Activated CD8-positive, alpha-beta memory T cell treated with anti-CD3 and anti-CD28 coated beads, Interleukin-2, amount 50 U/mL, for 1 hour (primary cell): ENCODE results near the gene IRF2BP2.
"Not testable (repeated sequence)": the region's sequence is repeated elsewhere in the genome, so short reads cannot be mapped to it uniquely, and the experiment has no call there.

ENCODE experiments used
- DNase-seq: peaks from one replicate; pipeline ENCODE4 v3.0.0-alpha.2; 2020; ENCODE audit errors: extremely low read depth

Gene IRF2BP2

DNA sequence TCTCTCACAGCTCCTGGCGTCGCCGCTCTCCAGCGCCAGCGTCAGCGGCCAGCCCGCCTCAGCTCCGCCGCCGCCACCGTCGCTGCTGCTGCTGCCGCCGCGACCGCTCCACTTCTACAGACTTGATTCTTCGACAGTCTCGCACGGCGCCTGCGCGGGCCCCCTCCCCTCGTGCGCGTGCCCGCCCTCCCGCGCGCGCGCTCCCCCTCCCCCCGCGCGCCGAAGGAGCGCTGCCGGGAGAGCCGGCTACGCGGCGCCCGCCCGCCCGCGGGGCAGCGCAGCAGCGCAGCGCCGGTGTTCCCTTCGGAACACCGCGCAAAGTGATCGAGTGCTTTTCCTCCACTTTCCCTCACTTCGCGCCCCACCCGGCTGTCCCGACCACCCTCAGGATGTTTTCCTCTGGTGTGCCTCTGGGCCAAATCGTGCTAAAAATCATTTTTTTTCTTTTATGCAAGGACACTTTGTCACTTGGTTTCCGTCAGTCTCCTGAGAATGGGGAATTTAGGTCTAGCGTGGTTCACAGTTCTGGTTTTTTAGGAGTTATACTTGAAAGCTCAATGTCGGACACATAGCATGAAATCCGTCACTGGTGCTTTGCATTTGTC lies at the start of gene IRF2BP2:
IRF2BP2 (minus strand) TSS at position 118 of the 605 bp plus-strand sequence. CDS start 684 bp downstream, outside the sequence.
- no peak for DNase-seq

DNA sequence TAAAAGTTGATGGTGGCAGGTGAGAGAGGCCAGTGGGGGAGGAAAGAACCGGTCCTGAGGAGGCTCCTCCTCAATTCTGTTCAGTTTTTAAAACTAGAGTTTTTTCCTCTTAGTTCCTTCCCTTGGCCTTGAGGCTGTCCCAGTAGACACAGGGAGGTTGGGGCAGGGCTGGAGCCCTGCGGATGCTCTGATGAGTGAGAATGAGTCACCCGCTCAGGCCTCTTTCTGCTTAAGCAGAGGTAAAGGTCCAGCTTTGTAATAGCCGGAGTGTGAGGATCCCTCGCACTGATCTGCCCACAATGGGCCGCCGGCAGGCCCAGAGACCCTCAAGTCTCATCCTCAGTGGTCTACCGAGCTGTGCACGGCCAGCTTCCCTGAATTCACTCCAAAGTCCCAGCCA lies 49.6 kb upstream of the IRF2BP2 start:
- no peak for DNase-seq

DNA sequence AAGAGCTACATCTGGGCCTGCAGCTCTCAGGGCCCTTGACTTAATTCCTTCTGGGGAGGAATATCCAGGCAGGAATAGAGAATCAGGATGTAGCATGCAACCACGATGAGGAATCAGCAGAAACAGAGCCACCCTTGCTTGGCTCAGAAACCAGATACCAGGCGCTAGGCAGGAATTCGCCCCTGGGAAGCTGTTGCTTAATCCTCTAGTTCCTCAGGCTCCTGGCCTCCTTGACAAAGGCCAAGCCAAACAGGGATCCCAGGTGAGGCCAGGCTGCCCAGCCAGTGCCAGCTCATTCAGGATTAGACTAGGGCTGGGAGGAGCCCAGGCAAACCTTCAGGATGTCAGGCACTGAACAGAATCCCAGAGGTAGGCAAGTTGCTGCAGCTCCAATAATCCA lies 48.2 kb upstream of the IRF2BP2 start:
- DNase-seq = no peak

DNA sequence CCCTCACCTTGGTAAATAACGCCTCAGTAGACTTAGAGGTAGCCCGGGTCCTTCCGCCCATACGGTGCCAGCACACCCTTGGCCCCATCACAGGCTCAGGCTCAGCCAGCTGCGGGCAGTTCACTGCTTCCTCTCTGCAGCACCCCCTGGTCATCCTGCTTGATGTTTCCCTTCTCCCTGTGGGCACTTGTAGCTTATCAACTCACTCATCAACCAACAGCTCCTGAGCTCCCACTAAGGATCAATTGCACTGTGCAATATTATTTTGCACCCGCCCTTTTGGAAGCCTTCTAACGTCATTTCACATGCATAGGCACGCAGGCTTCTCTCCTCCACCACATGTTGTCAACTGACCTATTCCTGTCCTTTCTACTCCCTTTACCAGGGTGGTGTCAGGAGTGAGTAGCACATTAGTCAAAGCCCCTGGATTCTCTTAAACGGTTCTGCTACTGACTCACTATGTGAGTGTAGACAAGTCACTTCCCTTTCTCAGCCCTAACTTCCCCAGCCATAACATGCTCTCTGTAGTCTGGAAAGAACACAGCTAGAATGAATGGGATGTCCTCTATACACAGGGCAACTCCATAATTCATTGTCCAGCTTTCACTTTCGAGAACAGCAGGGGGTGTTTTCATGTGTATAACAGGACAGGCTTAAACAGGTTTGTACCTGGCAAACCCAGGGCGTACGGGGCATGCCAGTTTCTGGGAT lies 47.1 kb upstream of the IRF2BP2 start:
- no peak for DNase-seq

DNA sequence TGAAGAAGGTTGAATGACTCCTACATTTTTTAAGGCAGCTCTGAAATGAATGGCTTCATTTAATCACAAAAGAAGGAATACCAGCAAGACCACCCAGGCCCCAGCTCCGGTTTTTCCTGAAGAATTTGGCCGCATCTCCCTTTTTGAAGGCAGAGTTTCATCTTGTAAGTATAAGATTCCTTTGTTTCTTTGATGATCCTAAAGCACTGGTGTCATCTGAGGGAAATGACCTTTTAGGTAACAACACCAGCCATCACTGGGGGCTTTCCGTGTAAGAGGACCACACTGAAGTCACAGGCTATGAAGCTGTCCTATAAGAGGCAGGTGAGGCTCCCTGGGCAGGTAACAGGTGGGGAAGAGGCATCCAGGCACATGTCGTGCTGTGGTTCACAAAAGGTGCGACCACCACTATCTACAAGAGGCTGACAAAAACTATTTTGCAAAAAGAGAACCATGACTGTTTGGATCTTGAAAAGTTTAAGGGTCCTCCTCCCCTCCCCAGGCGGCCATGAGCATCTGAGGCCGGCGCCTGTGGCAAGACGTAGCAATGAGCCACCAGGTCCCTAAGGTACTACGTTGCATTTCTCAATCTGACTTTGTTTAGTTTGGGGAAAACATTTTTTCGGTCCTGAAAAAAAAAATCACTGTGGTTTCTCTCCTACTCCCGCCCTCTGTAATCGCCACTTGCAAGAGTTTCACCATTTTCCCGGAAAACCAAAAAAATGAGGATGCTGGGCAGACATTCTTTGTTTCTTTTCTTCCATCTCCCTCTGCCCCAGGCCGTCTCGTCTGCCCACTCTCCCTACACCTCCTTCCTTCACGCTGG lies 46.3 kb upstream of the IRF2BP2 start:
- no peak for DNase-seq

DNA sequence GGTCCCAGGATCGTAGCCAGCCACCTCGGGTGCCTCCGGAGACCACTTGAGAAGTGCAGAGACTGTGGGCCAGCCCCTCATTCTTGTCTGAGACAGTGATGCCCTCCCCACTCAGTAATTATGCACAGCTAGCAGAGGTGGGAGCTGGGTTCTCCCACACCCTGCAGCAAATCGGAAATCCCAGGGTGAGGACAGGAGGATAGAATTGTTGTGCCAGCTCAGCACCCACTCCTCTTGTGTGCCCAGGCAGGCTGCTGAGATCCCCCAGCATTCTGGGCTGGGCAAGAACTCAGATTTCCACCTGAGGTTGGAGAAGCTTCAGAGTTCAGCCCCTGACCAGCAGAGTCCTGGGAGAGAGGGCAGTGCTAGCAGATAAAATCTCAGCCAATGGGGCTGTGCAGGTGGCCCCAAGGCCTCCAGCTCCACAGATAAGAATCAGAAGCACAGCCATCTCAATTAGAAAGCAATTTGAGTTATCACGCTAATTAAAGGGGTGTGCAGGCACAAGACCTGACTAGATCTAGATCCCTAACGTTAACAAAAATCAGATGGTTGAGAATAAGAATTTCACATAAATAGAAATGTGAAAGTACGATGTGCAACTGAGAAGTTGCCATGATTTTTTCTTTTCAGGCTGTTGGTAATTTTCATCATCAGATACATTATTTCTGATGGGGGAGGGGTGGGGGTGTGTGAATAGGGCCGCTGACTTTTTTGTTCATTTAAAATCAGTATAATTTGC lies 45.5 kb upstream of the IRF2BP2 start:
- no peak for DNase-seq

DNA sequence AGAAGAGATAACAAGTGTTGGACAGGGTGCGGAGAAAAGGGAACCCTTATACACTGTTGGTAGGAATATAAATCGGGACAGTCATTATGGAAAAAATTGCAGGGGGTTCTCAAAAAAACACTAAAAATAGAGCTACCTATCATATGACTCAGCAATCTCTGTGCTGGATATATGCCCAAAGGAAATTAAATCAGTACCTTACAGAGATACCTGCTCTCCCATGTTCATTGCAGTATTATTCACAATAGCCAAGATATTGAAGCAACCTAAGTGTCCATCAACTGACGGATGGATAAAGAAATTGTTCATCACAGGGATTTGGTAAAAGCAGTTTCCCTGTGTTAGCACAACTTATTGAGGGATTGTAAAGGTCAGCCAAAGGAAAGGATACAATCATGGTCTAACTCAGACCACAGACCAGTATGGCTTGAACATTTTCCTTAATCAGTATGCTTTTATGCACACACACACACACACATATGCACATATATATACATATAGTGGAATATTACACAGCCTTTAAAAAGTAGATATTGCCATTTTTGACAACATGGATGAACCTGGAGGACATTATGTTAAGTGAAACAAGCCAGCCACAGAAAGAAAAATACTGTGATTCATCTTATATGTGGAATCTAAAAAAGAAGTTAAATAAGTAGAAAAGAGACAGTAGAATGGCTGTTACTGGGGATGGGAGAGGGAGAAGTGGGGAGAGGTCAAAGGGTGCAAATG lies 44.2 kb upstream of the IRF2BP2 start:
- no peak for DNase-seq

DNA sequence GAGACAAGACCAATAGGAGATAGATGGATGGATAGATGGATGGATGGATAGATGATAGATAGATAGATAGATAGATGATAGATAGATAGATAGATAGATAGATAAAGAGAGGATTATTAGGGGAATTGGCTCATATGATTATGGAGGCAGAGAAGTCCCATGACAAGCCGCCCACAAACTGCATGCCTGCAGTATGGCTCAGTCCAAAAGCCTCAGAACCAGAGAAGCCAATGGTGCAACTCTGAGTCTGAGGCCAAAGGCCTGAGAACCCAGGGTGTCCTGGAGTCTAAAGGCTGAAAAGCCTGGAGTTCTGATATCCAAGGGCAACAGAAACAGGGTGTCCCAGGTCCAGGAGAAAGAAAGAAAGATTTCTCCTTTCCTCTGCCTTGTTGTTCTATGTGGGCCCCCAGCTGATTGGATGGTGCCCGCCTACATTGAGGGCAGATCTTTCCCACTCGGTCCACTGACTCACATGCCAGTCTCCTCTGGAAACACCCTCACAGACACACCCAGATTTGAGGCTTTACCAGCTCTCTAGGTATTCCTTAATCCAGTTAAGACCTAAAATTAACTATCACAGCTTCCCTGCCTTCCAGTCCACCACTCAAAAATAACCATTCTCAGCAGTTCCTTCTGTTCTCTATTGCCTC lies 39.6 kb upstream of the IRF2BP2 start:
- DNase-seq = no peak

DNA sequence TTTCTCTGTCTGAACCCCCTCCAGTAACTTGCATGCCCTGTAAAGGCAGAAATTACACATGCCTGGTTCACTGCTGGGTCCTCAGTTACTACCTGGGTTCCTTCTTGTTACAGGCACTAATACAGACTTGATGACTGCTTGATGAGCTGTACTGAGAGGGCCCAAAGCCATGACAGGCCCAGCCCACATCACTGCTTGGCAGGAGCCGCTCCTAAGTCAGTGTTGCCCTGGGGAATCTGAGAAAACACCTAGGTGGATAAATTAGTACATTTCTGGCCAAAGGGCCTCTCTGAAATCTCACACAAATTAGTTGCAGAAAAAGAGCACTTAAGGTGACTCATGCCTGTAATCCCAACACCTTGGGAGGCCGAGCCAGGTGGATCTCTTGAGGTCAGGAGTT lies 37.8 kb upstream of the IRF2BP2 start:
- no peak for DNase-seq

DNA sequence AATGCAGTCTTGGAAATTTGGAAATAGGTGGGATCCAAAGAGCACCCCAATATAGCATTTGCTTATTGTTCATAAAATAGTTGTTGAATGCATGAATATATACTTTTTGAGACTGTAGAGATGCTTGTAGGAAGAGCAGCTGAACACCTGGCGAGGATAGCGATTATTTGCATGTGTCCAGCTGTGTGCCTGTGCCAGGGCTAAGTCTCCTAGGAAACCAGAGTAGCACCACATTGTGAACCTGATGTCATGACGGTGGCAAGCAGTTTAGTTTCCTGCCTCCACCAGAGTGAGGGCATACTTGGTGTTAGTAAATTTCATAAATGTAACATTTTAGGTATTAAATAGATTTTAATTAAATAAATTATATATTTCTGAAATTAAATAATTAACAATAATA lies 37.3 kb upstream of the IRF2BP2 start:
- DNase-seq = no peak

DNA sequence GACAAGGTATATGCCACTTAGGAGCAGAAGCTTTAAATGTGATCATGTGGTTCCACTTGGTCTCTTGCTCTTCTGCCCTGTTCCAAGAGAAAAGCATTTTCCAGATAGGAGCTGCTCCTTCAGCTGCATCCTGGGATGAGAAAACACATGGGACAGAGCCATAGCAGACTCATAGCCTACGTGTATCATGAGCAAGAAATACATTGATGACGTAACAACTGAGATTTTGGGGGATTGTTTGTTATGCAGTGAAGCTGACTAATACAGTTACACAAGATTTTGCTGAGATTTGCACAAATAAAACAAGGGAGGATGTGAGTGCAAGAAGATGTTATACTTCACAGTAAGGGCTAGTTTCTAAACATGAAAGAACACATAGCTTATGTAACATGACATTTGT lies 36.0 kb upstream of the IRF2BP2 start:
- DNase-seq = no peak

DNA sequence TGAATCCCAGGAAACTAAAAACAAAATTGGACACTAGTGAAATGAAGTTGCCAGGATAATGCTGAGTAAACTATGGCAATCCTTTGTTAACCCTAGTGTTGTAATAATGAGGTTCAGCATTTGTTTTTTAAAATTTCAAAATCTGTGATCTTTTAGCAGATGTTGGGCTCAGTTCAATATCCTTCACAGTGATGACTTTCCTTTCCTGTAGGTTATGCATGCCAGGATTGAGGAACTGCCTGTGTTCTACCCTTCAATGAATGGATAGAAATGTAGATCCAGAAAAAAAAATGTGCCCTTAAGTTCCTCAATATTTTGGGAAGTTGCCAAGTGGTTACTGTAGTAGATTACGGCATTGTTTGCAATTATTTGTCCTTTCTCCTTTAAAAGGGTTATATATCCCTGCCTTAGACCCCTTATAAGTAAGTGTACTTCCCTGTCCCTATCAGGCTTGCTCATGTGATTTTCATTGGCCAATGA lies 35.5 kb upstream of the IRF2BP2 start:
- DNase-seq = no peak

DNA sequence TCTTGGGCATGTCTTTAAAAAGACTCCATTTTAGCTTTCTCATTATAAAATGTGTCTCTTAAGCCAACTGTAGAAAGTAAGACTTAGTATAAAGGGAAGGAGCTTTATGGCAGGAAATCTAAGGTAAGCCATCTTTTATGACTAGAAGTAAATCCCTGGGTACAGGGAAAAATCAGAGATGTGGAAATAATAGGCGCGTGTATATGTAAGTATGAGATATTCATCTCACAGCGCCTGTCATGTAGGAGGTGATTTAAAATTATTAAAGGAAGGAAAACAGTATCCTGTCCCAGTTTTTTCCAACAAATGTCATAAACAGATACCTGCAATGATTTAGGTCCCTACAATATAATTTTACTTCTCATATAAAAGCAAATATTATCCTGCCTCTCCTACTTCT lies 35.0 kb upstream of the IRF2BP2 start:
- no peak for DNase-seq

DNA sequence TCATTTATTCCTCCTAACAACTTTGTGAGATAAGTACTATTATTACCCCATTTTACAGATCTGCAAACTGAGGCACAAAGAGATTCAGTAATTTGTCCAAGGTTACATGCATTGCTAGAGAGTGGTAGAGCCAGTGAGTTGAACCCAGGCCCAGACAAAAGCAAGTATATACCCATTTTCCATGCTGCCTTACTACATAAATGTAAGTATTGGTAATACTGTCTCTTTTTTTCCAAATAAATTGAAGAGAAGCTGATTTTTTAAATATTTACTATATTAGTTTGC lies 33.8 kb upstream of the IRF2BP2 start:
- DNase-seq = no peak

DNA sequence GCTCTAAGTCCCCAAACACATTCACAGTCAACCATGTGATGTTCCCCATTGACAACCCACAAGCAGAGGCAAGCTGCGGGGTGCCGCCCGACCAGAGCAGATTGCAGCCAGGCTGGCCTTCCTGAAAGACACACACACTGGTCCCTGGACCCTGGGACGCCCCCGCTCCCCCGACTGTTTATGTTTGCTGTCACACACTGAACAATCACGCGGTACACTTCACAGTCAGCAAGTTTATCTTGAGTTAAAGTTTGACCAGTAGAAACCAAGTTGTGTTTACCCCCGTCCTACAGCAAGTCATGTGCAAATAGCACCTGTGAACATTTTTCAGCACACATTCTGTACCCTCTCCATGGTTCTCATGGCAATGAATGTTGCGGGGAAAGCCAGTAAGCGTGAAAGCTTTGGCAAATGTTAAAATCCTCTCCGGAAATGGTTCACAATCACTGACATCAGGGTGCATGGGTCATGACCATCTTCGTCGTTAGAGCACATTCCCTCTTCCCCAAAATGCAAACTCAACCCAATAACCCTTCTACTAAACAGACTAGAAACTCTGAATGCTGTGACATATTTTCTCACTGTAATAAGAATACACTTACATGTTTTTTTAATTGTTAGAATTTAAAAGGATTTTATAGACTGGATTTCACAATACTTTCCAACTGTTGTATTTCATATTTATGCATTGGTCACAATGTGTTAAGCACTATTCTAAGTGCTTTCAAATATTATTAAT lies 33.3 kb upstream of the IRF2BP2 start:
- DNase-seq = no peak

DNA sequence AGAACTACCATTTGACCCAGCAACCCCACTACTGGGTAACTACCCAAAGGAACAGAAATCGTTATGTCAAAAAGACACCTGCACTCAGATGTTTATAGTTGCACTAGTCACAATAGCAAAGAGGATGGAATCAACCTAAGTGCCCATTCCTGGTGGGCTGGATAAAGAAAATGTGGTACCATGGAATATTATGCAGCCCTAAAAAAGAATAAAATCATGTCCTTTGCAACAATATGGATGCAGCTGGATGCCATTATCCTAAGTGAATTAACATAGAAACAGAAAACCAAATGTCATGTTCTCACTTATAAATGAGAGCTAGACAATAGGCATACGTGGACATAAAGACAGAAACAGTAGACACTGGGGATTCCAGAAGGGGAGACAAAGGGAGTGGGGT lies 32.5 kb upstream of the IRF2BP2 start:
- DNase-seq = no peak

DNA sequence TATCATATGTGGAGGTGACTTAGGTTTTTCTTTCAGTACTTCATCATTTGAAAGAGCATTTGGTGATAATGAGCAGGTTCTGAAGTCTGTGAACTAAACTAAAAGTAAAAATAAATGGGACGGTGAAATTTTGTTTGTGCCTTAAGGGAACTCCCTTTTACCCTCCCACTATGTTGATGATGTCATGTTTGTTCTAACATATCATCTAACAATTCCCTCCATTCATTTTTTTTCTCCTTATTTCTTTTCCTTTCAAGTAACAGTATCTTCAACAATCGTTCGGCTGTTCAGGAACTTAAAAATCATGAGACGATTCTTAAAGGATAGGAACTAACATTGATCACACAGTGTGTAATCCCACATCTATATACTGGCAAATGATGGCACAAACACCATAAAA lies 30.0 kb upstream of the IRF2BP2 start:
- no peak for DNase-seq

DNA sequence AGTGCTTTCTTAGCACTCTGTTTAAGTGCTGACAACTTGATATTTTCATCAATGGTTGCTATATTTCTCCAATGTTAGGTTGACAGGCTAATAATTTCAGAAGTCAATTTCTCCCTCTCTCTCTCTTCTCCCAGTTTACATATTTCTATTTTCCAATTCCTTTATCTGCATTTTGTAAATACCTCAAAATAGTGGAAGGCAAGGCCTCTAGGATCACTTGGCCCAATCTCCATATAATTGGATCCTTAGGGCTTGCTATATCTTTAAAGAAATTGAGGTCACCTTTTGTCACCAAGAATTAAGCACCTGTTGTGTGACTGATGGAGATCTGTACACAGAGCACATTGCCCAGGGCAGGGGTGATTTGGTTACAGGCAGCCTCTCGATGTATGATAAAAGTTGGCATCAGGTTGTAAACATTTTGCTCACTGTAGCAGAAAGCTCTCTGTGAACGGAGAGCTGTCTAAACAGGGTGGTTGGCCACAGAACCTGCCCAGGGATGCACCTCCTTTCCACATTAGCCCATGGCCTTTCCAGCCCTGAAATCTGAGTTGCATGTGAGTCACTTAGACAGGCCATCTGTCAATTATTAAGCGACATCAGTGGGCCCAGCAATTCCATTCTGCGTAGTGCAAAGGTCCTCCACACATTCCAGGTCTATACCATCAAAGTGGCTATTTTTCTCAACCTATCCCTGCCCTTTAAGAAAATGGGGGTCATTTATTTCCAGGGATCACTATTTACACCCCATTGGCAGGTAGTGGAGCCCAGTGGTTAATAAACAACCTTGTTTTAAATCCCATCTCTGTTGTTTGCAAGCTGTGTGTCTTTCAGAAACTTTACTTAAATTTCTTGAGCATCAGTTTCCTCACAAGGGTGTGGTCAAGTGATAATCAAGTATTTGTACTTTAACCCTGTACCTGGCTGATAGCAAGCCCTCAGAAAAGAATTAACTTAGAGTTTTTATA lies 29.1 kb upstream of the IRF2BP2 start:
- DNase-seq = no peak

DNA sequence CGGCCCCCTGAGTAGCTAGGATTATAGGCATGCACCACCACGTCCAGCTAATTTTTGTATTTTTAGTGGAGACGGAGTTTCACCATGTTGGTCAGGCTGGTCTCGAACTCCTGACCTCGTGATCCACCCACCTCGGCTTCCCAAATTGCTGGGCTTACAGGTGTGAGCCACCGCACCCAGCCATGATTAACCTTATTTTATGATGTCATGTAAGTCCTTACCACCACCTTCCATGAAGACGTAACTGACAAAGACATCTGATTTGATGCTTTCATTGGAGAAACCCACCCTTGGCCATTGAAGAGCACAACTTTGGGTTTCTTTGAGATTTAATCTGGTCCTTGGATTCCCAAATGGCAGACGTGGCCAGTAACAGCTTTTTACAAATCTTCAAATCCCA lies 24.9 kb upstream of the IRF2BP2 start:
- not testable (repeated sequence) for DNase-seq
